Stimulated activated CD4-positive, alpha-beta T cell treated with anti-CD3 and anti-CD28 coated beads, Interleukin-2, amount 100 ng/mL, for 4 hours (primary cell): ENCODE measurements around the gene GTF3C4.

Experiments
- DNase-seq: peaks from one replicate; pipeline ENCODE4 v3.0.0-alpha.2; 2020; ENCODE audit warnings: low read depth

GTF3C4 gene, protein sequence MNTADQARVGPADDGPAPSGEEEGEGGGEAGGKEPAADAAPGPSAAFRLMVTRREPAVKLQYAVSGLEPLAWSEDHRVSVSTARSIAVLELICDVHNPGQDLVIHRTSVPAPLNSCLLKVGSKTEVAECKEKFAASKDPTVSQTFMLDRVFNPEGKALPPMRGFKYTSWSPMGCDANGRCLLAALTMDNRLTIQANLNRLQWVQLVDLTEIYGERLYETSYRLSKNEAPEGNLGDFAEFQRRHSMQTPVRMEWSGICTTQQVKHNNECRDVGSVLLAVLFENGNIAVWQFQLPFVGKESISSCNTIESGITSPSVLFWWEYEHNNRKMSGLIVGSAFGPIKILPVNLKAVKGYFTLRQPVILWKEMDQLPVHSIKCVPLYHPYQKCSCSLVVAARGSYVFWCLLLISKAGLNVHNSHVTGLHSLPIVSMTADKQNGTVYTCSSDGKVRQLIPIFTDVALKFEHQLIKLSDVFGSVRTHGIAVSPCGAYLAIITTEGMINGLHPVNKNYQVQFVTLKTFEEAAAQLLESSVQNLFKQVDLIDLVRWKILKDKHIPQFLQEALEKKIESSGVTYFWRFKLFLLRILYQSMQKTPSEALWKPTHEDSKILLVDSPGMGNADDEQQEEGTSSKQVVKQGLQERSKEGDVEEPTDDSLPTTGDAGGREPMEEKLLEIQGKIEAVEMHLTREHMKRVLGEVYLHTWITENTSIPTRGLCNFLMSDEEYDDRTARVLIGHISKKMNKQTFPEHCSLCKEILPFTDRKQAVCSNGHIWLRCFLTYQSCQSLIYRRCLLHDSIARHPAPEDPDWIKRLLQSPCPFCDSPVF

DNA sequence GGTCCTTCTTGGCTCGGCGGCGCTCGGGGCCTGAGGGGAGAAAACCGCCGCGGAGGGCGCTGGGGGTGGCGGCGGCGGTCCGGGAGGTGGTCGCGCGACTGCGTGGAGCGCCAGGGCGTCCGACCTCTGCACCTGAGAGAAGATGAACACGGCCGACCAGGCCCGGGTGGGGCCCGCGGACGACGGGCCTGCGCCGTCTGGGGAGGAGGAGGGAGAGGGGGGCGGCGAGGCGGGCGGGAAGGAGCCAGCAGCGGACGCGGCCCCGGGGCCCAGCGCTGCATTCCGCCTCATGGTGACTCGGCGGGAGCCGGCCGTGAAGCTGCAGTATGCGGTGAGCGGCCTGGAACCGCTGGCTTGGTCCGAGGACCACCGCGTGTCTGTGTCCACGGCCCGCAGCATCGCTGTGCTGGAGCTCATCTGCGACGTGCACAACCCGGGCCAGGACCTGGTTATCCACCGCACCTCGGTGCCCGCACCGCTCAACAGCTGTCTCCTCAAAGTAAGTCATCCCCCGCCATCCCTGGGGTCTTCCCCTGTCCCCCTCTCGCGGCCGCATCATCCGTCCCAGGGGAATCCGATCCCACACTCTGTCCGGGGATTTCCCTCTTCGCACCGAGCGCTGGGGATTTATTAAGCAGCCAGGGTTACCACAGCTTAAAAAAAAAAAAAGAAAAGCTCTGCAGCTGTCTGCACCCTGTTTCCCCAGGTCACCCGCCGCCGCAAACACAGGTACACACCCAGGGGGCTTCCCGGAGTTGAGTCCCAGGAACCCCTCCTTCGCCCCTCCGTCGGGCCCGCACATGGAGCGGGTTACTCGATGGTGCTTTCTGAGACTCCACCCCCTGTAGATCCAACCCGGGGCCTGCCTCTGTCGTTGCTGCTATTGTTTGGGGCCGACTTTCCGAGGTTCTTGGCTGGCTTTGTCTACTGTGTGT lies at the start of gene GTF3C4:
GTF3C4 (plus strand) TSS at position 8 of the 935 bp plus-strand sequence; CDS start at position 143, 135 bp downstream.
- DNase-seq = peak; percentile 26

DNA sequence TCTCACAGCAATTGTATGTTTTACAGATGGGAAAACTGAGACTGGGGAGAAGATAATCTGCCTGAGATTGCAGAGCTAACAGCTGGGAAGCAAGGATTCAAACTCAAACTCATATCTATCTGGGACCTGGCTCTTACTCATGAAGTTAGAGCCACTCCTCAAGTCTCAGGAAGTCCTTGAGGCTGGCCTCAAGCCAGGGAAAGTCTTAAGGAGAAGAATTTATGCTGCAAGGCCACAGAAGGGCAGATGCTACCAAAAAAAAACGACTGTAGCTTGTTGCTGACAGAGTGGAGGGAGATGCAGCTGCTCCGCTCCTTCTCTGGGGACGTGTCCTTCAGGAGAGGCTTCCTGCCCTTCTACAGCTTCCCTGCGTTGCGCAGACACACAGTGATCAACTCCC lies 48.1 kb upstream of the GTF3C4 start:
- DNase-seq = no peak

DNA sequence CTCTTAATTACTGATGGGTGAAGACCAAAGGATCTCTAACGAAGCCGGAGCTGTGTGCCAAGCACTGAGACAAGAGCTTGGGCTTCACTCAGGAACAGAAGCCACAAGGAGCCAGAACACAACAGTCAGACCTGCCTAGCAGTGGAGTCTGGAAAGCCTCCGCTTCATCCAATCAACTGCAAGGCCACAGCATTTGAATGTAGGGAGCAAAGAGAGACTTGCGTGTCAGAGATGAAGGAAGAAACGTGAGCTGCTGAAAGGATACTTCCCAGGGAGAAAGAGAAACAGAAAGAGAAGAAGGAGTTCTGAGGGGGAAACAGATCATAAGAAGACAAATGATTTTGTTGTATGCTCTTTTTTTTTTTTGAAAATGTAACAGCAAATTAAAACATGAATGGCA lies 44.0 kb upstream of the GTF3C4 start:
- no peak for DNase-seq

DNA sequence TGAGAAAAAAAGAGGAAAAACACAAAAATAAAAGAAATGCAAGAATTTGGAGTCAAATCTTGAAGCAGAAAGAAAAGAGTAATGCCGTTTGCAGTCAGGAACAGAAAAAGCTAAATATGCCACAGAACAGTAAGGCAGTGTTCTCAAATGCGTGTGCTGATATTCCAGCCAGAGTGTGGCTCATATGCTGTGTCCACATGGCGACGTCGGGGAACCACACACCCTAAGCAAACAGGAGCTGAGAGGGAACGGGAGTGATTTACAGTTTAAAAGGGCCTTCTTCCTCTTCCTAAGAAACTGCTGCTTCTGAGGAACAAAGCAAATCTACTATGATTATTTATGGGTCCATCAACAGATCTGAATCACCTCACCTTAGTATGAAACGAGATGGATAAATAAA lies 43.2 kb upstream of the GTF3C4 start:
- no peak for DNase-seq

DNA sequence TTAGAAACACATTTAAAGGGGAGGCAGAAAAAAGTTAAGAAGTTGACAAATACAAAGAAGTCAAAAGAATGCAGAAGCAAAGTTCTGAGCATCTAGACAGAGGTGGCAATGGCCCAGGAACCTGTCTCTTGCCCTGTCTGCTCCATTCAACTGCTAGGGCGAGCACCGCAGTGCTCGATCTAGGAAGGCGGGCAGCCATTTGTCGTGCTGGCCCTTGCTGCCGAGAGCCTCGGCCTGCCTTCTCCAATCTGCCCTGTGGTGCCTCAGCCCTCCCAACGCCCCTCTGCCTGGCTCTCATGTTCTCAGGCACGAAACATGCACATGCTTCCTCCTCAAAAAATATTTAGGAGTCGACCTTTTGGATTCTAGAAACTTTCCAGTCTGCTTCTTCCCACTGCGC lies 42.7 kb upstream of the GTF3C4 start:
- DNase-seq = no peak

DNA sequence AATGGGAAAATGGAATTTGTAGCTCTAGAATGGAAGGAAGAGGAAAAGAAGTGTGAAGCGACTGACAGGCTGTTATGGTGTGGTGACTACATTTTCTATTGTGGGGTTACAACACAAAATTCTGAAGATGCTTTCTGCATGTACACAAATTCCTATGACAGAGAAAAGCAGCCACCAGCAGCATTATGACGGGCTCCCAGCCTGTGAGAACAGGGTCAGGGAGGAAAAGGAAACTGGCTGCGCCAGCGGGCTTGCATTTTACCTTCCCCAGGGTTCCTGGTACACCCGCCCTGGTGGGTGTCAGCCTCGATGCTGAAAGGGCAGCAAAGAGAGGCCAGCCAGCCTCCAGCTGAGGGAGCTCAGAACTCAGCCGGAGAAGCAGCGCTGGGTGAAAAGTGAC lies 41.5 kb upstream of the GTF3C4 start:
- no peak for DNase-seq

DNA sequence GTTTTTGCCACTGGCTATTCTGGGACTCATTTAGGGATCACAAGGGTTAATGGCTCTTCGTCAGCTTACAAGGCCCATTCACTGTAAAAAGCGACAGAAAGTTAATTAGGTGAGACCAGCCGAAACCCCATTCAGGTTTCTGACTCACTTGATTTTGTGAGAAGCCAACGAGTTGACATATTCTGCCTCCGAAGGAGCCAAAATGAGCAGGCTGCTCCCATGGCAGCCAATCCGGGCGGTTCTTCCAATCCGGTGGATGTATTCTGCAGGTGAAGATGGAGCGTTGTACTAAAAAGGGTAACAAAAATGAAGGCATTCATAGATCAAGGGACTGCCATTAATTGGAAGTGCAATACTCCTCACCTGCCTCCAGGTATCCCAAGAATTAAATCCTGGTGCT lies 40.1 kb upstream of the GTF3C4 start:
- DNase-seq = no peak

DNA sequence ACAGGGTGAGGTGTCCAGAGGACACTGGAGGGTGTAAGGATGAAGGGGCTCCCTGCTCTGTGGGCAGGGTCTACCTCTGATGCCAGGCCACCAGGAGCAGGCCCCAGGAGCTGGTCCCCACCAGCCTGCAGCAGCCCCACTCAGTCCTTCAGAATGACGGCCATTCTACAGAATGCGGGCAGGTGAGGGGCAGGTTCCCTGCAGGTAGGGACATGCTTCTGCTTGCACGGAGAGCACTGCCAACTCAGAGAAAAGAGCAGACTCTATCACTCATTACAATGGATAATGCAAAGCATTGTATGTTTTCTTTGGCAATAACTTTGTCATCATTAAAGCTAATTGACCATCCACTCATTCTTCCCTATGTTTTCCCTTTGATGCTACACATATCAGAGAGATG lies 39.5 kb upstream of the GTF3C4 start:
- no peak for DNase-seq

DNA sequence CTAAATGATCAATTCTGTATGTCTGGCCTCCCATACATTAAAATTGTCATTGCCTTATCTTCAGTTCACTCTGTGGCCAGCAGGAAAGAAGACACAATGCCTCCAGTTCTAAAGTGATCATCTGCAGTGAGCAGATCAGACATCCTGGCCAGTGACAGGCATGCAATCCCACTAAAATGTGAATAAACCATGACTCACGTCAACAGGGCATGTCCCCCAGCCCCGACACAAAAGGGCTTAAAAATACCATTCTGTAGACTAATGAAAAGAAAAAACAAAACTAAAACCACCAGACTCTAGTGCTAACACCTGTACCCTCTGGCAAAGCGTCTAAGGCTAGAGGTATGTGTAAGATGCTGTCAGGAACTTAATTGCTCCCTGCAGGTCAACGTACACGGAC lies 39.0 kb upstream of the GTF3C4 start:
- DNase-seq = no peak

DNA sequence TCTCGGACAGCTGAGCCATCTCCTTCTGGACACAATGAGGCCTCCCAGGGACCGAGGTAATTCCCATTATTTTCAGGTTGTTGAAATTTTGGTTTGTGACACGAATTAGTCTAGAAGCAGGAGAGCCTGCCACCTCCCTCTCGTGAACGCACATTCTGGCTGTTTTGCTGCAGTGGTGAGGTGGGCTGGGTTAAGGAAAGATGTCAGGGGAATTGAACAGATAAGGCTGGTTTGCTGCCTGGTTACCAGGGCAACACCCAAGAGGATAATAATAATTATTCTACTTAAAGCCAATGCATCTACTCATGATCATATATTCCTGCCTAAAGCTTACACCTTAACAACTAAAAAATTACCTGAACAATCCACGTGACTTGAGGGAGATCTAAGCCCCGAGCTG lies 38.6 kb upstream of the GTF3C4 start:
- DNase-seq = no peak

DNA sequence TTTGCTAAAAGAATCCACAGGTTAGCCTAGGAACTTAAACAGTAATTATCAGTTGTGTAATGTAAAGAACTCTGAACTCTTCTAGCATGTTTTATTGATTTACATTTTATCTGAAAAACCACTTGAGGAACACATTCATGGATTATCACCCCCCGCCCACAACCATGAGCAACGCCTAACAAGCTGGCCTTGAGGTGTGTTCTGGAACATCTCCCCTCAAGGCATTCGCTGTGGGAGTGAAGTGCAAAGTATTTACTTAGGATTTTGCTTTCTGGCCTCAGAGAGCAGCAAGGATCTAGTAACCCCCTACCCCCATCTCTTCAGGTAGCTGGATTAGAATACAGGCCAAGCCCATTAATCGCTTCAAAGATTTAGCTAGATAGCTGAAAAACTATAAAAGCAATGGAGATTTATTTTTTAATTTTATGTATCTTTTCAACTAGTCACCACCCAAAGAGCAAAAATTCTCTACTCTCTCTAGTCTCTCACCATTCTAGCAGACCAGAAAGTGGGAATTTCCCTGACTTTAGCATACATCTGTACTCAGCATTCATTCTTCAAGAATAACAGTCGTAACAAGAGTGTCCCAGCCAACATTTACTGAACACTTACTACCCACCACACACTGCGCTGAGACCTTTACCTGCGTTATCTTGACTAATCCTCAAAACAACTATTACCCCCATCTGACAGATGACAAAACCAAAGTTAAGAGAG lies 37.7 kb upstream of the GTF3C4 start:
- no peak for DNase-seq

DNA sequence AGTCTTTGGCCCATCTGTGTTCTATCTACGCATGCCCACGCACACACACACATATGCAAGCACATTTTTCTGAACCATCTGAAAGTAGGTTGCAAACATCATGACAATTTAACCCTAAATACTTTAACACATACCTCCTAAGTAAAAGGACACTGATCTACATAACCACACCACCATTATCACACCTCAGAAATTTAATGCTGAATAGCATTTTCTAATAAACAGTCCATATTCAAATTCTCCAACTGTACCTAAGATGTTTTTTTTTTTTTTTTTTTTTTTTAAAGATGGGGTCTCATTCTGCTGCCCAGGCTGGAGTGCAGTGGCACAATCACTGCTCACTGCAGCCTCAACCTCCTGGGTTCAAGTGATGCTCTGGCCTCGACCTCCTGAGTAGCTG lies 35.9 kb upstream of the GTF3C4 start:
- no peak for DNase-seq

DNA sequence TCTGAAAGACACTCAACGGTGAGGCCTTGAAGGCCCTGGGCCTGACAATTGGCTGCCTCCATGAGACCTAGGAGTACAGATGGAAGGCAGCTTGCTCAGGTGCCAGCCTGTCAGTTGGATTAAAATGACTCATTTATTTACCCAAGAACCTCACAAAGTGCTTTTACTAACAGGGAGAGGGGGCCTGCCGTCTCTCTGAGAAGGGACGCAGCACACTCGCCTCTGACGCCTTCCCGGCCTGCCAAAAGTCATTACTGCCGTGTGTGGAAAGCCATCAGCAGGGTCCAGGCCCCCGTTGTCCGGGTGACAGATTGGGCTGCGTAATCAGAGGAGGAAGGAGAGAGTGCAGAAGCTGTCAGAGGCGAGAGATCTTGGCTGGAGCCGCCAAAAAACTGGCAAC lies 32.9 kb upstream of the GTF3C4 start:
- no peak for DNase-seq

DNA sequence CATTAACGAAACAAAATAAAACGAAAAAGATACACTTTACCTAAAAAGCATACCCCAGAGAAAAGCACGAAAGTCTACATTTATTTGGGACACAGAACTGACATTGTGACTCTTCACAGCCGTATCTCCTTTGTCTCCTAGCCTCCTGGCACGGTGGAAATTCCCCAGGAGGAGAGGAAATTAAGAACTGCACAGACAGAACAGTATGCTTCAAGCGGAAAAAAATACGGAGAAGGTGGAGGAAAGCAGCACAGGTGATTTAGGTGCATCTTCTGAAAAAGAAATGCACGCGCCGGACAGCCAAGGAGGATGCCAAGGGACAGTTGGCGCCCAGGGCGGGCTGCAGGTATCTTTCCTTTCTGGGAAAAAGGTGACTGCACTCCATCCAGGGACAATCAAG lies 32.5 kb upstream of the GTF3C4 start:
- no peak for DNase-seq

DNA sequence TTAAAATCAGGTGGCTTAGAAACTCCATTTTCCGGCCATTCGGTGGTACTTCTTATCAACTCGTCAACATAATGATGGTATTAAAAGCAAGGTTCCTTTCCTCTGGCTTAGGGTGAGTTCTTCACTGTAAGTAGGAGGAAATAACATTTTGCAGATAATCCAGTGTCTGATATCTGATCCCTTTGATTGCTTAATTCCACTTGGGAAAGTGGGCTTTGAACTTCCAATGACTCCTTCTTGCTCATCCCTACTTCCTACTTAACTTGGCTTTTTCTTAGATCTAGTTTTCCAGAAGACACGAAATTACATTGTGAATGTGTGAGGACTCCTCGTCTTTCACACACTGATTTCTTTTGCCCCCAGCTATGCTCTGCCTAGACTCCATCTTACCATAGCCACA lies 32.0 kb upstream of the GTF3C4 start:
- no peak for DNase-seq

DNA sequence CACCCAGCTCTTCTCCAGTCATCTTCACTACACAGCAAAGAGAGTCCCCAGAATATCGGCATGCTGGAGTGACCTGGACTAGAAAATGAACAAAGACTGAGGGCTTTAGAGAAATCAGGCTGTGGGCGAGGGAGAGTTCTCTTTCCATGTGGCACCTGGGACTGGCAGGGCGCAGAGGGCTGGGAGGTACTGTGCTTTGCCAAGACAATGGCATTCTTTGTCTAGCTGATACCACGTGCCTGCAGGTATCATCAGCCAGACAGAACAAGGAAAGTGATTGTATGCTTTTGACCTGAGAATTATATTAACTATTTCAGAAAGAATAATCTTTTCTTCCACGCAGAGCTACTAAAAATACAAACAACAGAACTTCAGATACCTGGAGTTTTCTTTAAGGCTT lies 30.9 kb upstream of the GTF3C4 start:
- no peak for DNase-seq

DNA sequence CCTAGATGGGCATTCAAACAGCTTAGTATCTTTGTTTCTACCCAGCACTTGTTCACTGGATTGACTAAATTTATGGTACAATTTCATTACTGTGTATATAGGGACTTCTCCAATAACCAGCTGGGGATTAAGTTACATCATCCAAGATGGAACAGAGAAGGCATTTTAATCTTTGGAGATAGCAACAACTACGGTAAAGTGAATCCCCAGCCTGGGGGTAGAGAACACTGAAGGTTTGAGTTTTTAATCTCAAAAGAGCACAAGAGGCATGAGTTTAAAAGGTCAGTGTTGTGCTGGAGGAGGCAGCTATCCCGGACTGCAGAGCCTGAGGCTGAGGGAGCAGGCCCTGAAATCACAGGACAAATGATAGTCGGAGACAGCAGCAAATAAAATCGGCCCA lies 29.0 kb upstream of the GTF3C4 start:
- no peak for DNase-seq

DNA sequence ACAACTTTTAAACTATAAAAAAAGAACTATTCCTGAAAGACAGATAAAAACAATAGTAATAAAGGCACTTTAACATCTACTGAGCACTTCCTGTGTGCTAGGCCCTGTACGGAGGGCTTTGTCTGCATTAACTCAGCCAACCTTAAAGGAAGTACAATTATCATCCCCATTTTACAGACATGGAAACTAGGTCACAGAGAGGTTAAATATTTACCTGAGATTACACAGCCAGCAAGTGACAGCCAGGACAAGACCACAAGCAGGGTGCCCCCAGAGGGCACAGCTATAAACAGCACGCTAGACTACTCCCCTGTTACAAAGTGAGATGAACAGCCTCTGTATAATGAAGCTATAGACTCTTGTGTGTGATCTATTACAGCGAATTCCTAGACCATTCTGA lies 26.0 kb upstream of the GTF3C4 start:
- DNase-seq = no peak

DNA sequence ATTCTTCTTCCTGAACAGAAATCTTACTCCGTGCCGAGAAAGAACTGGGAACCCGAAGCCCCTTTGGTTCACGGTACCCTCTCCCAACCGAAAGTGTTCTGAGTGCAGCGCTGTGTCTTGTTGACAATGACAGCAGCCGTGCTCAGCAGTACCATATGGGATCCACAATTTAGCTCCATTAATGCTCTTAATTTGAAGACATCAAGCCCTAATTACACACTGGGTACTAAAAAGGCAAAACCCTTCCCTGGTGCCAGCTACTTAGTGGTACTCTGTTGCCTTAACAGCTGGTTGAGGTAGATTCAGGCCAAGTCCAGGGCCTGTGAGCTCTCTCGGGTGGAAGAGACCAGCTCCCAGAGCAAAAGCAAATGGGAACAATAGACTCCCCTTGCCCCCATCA lies 25.0 kb upstream of the GTF3C4 start:
- no peak for DNase-seq

DNA sequence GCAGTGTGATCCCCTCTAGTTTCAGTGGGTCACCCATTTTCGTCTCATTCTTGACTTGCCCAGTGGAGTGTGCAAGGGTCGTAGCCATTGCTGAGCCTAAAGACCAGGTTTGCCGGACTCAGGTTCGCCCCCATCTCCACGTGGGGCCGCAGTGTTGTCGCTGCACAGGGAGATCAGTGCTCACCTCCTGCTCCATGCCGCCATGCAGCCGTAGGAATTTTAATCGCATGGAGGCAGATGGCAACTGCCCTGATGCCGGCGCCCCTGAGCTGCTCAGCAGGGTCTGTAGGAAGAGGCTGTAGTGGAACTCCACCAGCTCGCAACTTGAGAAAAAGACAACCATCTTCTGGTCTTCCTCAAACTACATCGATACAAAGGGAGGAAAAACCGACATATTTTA lies 24.6 kb upstream of the GTF3C4 start:
- no peak for DNase-seq

DNA sequence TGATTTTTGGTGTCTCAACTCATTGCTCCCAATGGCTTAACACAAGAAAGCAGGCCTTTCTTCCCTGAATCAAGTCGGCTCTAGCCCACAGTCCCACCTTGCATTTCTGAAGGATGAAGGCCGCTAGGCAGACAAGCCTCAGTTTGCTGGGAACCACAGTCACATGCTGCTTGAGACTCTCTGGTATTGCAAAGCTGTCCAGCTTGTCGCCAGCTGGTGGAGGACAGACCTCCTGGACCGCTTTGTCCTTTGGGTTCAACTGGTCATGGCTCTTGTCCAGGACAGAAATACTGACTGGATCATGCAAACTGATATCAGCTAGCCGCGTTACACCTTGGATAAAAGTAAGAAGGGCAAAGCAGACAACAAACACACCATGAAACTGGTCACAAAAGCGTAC lies 23.5 kb upstream of the GTF3C4 start:
- DNase-seq = no peak

DNA sequence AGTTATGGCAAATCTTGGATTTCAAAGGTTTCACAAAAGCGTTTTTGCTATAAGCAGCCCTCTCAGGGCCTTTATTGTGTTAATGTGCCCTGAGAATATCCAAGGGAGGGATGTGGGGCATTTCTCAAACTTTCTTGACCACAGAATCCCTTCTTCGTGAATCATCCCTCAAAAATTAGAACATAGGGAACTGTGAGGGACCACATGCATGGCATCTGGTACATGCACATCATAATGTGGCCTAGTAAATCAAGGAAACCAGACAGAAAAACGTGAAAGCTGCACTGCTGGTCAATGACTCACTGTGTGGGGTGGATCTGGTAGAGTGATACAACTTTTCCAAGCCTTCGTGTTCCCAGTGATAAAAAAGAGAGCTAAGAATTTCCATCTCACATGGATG lies 22.9 kb upstream of the GTF3C4 start:
- DNase-seq = no peak
